Ishikawa (cell line): Measurements from ENCODE around the gene CXCR1.

ENCODE experiments used
- CREB1 ChIP-seq: IDR thresholded peaks from 2 replicates; pipeline ENCODE4 v1.6.1; 2012; ENCODE audit warnings: low read depth
- EP300 ChIP-seq: IDR thresholded peaks from 2 replicates; pipeline ENCODE4 v1.6.1; 2012; ENCODE audit warnings: borderline replicate concordance
- FOXM1 ChIP-seq: IDR thresholded peaks from 2 replicates; pipeline ENCODE4 v1.6.1; 2012; ENCODE audit warnings: low read depth, borderline replicate concordance
- TAF1 ChIP-seq: IDR thresholded peaks from 2 replicates; pipeline ENCODE4 v1.6.1; 2012; ENCODE audit warnings: low read depth, mild to moderate bottlenecking
- TEAD4 ChIP-seq: IDR thresholded peaks from 2 replicates; pipeline ENCODE4 v1.6.1; 2012
- TF ChIP-seq, protein P1 (sequence below): IDR thresholded peaks from 2 replicates; pipeline ENCODE4 v1.6.1; 2012
- TF ChIP-seq, protein P2 (sequence below): IDR thresholded peaks from 2 replicates; pipeline ENCODE4 v1.6.1; 2012; ENCODE audit warnings: low read depth, mild to moderate bottlenecking
- TF ChIP-seq, protein P3 (sequence below): IDR thresholded peaks from 2 replicates; pipeline ENCODE4 v1.6.1; 2012

DNA sequence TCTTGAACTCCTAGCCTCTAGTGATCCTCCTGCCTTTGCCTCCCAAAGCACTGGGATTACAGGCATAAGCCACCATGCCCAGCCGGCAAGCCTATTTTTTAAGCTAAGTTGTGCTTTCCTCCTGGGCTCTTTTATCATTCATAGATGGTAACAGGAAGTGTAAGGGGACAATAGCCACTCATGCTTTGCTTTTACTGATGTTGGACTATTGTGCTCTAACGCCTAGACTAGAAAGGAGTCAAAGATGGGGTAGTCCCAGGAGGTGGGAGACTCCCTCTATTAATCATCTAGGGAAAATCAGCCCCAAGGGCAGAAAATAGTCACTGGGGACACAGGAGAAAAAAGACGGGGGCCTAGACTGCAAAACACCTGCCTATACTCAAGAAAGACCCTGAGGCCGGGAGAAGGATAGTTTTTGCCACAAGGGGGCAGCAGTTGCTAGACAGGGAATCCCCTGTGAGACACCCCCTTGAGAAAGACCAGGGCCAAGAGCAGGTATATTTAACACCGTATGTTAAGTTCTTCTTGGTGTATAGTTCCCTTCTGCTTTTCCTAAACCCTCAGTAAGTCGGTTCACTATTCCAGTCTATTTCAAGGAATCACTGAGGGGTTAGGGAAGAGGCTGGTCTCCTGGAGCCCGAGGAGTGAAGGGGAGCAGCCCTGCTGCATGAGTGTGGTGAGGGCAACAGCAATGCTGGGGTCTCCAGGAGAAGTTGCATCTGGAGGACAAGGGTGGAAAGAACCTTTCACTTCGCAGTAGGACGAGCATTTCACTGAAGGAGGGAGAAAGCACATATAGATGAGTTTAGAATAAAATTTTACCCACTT is 2.1 kb upstream of the CXCR1 start:
- TF ChIP-seq FOXM1, result no peak
- no peak for TF ChIP-seq CREB1
- TF ChIP-seq, protein P1, sequence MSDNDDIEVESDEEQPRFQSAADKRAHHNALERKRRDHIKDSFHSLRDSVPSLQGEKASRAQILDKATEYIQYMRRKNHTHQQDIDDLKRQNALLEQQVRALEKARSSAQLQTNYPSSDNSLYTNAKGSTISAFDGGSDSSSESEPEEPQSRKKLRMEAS, result no peak
- TF ChIP-seq EP300, result no peak
- TF ChIP-seq, protein P2, sequence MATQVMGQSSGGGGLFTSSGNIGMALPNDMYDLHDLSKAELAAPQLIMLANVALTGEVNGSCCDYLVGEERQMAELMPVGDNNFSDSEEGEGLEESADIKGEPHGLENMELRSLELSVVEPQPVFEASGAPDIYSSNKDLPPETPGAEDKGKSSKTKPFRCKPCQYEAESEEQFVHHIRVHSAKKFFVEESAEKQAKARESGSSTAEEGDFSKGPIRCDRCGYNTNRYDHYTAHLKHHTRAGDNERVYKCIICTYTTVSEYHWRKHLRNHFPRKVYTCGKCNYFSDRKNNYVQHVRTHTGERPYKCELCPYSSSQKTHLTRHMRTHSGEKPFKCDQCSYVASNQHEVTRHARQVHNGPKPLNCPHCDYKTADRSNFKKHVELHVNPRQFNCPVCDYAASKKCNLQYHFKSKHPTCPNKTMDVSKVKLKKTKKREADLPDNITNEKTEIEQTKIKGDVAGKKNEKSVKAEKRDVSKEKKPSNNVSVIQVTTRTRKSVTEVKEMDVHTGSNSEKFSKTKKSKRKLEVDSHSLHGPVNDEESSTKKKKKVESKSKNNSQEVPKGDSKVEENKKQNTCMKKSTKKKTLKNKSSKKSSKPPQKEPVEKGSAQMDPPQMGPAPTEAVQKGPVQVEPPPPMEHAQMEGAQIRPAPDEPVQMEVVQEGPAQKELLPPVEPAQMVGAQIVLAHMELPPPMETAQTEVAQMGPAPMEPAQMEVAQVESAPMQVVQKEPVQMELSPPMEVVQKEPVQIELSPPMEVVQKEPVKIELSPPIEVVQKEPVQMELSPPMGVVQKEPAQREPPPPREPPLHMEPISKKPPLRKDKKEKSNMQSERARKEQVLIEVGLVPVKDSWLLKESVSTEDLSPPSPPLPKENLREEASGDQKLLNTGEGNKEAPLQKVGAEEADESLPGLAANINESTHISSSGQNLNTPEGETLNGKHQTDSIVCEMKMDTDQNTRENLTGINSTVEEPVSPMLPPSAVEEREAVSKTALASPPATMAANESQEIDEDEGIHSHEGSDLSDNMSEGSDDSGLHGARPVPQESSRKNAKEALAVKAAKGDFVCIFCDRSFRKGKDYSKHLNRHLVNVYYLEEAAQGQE, result no peak
- TF ChIP-seq TEAD4, result no peak
- TF ChIP-seq, protein P3, sequence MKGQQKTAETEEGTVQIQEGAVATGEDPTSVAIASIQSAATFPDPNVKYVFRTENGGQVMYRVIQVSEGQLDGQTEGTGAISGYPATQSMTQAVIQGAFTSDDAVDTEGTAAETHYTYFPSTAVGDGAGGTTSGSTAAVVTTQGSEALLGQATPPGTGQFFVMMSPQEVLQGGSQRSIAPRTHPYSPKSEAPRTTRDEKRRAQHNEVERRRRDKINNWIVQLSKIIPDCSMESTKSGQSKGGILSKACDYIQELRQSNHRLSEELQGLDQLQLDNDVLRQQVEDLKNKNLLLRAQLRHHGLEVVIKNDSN, result no peak
- no peak for TF ChIP-seq TAF1
